GM21619 (cell line): ENCODE measurements around the gene DUOX2.
"Not testable (repeated sequence)": the region's sequence is repeated elsewhere in the genome, so short reads cannot be mapped to it uniquely, and the experiment has no call there.

ENCODE experiments used
- ATAC-seq: cut with Tn5 transposase; IDR thresholded peaks from one replicate; pipeline ENCODE4 v1.9.1; 2021; ENCODE audit not compliant: unreplicated experiment

Gene DUOX2

DNA sequence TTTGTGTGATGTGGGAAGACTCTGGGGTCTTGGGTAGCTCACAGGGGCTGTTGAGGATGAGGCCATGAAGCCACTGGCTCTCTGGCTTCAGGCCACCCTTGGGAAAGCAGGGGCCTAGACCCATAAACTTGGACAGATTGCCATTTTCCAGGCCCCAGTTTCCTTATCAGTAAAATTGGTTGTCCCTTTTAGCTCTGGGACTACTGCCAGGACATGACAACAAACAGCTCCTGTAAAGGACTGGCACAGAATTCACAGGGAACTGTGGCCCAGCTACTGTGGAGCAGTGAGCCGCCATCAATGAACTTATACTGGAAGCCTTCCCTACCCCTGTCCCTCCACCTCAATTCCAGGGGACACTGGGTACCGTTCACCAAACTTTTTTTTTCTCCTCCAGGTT lies 36.6 kb downstream of the DUOX2 start:
- not testable (repeated sequence) for ATAC-seq

DNA sequence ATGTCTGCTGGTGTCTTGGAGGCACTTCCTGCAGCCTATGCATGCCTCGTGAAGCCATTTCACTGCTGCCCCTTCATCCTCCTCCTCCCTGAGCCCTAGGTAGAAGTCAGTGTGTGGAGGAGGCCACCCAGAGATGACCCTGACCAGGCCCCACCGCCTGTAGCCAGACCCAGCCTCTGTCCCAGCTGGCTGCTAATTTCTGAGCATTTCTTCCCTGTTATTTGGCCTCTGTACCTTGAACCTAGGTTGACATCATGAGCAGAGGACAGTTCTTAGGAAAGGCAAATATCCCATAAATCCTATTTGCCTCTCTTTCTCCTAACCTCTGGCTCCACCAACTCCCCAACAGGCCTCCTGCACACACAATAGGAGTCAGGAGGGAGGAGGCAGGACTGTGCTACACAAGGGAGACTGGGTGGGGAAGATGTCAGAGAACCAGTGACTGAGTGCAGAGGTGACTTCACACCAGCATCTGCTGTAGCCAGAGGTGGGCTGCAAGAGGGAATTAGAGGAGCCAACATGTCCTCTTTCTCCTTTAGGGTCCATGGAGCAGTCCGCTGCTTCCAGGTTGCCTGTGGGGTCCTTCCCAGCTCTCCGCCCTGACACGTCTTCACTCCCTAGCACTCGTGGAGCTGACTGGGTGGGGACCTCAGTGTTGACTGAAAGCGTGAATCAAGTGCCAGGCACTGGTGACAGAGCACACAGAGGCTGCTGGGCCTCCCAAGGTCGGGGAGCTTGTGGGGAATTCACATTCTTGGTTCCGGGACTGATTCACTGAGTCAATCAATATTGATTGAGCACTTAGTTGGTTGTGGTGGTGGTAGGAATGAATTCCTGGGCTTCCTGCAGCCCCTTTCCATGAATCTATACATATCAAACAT lies 38.3 kb downstream of the DUOX2 start:
- not testable (repeated sequence) for ATAC-seq

DNA sequence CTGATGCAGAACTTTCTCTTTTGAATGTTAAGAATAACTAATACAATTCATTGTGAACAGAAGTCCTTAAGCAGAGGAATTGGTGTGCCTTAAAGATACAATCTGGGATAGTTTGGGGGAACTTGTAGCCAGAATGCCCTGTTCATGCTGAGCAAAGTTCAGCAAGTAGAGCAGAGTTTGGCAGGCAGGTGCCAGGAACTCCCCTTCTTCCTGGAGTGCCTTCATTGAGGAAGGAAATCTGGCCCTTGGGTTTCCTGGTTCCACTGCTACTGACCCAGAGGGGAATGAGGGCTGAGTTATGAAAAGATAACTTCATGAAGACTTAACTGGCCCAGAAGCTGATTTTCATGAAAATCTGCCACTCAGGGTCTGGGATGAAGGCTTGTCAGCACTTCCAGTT lies 40.4 kb downstream of the DUOX2 start:
- not testable (repeated sequence) for ATAC-seq

DNA sequence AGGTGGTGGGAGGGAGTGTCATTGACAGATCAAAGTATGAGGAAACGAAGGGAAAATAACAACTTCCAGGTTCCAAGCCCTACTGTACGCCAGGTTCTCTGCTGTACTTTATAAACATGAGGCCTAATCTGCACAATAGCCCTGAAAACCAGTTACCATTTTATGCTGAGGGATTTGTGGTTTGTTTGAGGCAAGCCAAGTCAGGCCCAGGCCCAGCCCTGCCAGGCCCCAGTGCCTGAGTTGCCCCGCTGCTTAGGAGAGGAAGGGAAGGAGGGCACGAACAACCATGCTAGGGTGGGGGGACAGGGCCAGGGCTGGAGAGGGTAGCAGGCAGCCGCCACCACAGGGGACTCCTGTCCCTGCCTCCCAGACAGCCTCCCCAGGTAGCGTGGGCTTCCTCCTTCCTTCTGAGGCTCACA lies 44.0 kb downstream of the DUOX2 start:
- not testable (repeated sequence) for ATAC-seq

DNA sequence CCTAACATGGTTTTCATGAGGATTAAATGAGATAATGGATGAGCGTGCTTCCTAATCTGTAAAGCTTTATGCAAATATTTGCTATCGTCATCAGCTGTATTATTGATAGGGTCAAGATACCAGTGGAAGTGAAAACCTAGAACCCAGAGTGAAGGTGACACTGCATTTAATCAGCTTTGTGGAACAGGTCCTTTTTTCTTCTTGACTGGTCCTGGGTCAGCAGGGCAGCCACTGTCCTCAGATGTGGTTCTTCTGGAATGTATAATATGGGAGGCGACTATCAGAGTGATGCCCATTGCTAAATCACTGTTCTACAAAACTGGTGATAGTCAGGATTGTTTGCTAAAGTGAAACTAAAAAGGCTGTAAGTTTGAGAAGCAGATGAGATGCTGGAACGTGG lies 49.6 kb downstream of the DUOX2 start:
- no peak for ATAC-seq

DNA sequence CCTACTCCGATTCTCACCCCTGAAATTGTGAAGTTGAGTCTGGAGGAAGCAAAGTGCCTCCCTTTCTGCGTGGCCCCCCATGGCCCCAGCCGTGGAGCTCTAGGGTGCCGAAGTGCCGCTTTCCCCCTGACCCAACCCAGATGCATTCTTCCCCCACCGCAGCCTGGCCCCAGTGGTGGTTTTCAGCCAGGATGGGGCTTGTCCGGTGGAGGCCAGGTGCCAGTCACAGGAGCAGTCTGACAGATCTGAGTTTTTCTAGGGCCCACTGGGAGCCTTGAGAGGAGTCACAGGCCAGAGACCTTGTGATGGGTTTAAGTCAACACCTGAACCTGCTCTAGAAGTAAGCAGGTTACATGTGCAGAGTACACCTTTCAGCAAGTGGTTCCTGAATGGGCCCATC lies 51.7 kb downstream of the DUOX2 start:
- ATAC-seq, result not testable (repeated sequence)

DNA sequence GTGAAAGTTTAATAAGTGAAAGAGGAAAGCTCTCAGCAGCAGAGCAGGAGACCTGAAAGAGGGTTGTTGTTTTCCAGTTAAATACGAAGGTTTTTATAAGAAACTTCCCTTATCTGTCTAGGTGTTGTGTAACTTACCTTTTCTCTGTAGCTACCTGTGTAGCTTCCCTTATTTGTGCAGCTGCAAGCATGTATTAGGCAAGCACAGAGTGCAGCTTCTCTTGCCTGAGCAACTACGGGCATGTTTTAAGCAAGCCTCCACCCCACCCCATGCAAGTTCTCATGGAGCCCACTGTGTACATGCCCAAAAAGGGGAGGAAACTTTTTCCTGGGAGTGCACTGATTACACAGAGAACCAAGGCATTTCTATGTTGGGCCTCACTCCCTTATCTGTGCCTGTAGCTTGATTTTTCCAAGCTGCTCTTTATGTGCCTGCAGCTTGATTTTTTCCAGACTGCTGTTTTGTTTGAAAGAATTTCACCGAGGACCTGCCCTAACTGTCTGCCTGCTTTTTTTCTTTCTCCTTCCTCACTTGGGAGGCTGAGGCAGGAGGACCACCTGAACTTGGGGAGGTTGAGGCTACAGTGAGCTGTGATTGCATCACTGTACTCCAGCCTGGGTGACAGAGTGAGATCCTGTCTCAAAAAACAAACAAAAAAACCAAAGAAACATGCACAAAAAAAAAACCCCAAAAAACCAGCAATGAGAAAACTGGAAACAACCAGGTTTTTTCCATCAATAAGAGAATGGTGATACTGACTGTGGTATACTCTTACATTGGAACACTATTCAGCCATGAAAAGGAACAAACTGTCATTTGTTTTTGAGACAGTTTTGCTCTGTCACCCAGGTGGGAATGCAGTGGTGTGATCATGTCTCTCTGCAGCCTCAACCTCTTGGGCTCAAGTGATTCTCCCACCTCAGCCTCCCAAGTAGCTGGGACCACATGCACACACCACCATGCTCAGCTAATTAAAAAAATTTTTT lies 55.0 kb downstream of the DUOX2 start:
- not testable (repeated sequence) for ATAC-seq

DNA sequence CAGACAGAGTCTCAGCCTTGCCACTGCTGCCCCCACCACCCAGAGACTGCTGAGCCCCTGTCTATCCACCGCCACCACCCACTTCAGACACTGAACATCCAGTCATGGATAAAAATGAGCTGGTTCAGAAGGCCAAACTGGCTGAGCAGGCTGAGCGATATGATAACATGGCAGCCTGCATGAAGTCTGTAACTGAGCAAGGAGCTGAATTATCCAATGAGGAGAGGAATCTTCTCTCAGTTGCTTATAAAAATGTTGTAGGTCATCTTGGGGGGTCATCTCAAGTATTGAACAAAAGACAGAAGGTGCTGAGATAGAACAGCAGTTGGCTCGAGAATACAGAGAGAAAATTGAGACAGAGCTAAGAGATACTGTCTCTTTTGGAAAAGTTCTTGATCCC lies 61.3 kb downstream of the DUOX2 start:
- ATAC-seq, result not testable (repeated sequence)

DNA sequence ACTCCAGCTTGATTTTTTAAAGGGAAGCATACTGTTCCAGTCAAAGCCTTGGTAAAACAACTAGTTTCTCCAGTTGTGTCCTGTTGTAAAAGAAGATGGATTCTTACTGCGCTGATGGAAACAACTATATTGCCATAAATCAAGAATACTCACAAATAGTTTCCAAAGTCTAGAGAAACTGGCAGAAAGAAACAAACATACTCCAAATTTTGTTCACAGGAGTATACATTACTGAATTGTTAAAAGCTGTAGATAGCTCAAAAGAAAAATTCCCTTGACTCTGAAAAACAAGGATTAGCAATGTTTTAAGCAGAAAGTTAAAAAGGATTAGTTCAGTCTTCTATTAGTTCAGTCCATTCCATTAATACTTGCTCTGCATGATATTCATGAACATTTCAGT lies 63.4 kb downstream of the DUOX2 start:
- ATAC-seq, result no peak

DNA sequence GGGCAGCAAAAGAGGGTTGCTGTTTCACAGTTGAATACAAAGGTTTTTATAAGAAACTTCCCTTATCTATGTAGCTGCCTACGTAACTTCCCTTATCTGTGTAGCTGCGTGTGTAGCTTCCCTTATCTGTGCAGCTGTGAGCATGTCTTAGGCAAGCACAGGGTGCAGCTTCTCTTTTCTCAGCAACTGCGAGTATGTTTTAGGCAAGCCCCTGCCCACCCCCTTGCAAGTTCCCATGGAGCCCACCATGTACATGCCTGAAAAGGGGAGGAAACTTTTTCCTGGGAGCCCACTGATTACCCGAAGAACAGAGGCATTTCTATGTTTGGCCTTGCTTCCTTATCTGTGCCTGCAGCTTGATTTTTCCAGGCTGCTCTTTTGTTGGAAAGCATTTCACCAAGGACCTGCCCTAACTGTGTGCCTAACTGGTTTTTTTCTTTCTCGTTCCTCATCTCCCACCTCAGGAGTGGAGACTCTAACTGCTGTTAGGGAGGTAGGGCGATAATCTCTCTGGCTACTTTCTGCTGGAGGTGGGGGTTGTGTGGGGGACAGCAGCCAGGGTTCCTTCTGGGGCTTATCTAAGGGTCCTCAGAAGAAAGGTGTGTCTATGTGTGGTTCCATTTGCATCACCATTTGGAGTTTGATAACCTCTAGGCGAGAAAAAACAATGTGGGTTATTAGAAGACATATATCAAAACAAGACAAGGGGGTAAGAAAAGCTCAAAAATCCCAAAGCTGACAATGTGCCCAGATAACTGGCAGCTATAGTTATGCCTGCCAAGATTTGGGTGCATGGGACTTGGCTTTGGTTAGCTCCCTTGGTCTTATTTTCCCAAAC lies 65.0 kb downstream of the DUOX2 start:
- ATAC-seq, result no peak

DNA sequence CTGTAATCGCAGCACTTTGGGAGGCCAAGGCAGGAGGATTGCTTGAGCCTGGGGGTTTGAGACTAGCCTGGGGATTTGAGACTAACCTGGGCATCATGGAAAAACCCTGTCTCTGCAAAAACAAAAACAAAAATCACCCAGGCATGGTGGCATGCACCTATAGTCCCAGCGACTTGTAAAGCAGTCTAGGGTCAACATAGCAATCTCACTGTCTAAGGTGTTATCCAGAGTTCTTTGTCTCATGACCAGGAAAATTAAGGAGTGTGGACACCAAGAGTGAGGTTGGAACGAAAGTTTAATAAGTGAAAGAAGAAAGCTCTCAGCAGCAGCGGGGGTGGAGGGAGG lies 65.6 kb downstream of the DUOX2 start:
- not testable (repeated sequence) for ATAC-seq

DNA sequence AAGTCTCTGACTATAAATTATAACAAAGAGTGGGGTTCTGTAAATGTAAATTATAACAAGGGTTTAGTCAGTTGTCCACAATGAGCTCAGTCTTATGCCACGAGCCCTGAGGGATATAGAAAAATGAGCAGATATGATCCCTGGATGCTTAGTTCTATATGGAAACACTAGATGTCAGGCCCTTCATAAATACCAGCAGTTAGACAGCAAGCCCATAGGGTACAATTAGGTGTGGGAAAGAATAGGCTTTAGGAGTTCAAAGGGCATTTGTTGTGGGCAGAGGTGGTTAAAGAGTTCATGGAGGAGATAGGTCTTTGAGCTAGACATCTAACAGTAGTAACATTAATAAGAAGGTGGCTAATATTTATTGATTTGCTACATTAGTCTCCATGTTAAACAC lies 69.7 kb downstream of the DUOX2 start:
- not testable (repeated sequence) for ATAC-seq

DNA sequence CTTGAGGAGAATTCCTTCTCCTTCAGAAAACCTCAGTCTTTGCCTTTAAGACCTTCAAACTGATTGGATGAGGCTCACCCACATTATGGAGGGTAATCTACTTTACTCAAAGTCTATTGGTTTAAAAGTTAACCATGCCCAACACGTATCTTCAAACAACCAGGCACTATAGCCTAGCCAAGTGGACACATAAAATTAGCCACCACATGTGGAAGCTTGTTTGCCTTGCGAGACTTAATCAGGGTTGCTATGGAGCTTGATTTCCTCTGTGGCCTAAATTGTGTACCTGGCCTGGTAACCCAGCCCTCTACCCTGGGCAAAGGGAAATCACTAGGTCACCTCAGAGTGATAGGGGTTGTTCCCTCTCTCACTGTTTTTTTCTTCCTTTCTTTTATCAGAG lies 71.1 kb downstream of the DUOX2 start:
- not testable (repeated sequence) for ATAC-seq
